8988T (cell line): ENCODE data around the gene PXDN.
"Not testable (repeated sequence)": the region's sequence is repeated elsewhere in the genome, so short reads cannot be mapped to it uniquely, and the experiment has no call there.

Source experiments
- DNase-seq: peaks from one replicate; pipeline ENCODE4 v3.0.0; 2011

PXDN gene

GRCh38 chr2:1625281-1626001, 118.9 kb downstream of the PXDN start:
- no peak for DNase-seq

GRCh38 chr2:1623906-1624445, 120.3 kb downstream of the PXDN start:
- DNase-seq, result no peak

GRCh38 chr2:1622521-1623200, 121.7 kb downstream of the PXDN start:
- DNase-seq, result no peak

GRCh38 chr2:1621976-1622375, 122.3 kb downstream of the PXDN start:
- DNase-seq, result not testable (repeated sequence)

- DNase-seq, result no peak
These were observed 122.8 kb downstream of the PXDN start for GRCh38 chr2:1621501-1621900.

GRCh38 chr2:1621041-1621440, 123.3 kb downstream of the PXDN start:
- DNase-seq, result no peak

- DNase-seq, result no peak
These were observed 124.2 kb downstream of the PXDN start for GRCh38 chr2:1620081-1620480.

- DNase-seq, result no peak
These were observed 124.8 kb downstream of the PXDN start for GRCh38 chr2:1619556-1619955.

GRCh38 chr2:1618974-1619373, 125.3 kb downstream of the PXDN start:
- DNase-seq, result no peak

GRCh38 chr2:1618191-1618961, 125.9 kb downstream of the PXDN start:
- DNase-seq, result no peak

GRCh38 chr2:1617425-1618021, 126.8 kb downstream of the PXDN start:
- no peak for DNase-seq

- DNase-seq, result no peak
These were observed 129.8 kb downstream of the PXDN start for GRCh38 chr2:1614564-1614963.

- DNase-seq, result no peak
These were observed 130.5 kb downstream of the PXDN start for GRCh38 chr2:1613731-1614354.

- DNase-seq, result no peak
These were observed 131.3 kb downstream of the PXDN start for GRCh38 chr2:1613078-1613445.

GRCh38 chr2:1612391-1613077, 131.8 kb downstream of the PXDN start:
- DNase-seq, result no peak

GRCh38 chr2:1611886-1612285, 132.4 kb downstream of the PXDN start:
- DNase-seq, result no peak

GRCh38 chr2:1610096-1610485, 134.2 kb downstream of the PXDN start:
- no peak for DNase-seq

- DNase-seq, result no peak
These were observed 134.7 kb downstream of the PXDN start for GRCh38 chr2:1609485-1610095.

- DNase-seq, result no peak
These were observed 135.3 kb downstream of the PXDN start for GRCh38 chr2:1609040-1609439.

- no peak for DNase-seq
These were observed 136.2 kb downstream of the PXDN start for GRCh38 chr2:1607971-1608688.
